Common myeloid progenitor, CD34-positive (primary cell): ENCODE data around the gene ERC2.

Experiments
- CTCF ChIA-PET: fragments of 350-600 bp; sonication (Branson Sonifier 250); formaldehyde crosslinking; loops from one replicate; lab custom pipeline; 2021; ENCODE audit warnings: antibody characterized with exemption; lab: Charles Lee
- POLR2A ChIA-PET: fragments of 350-600 bp; sonication (Branson Sonifier 250); formaldehyde crosslinking; loops from one replicate; lab custom pipeline; 2021; ENCODE audit warnings: antibody characterized with exemption; lab: Charles Lee
- DNase-seq, 3 donors: peaks; one replicate each; pipeline versions ENCODE4 v3.0.0 to v3.0.0-alpha.2; 2013
- H3K27ac ChIP-seq, 2 experiments: 1 replicate in 1 of 2; 2 replicates in 1 of 2; pipeline ENCODE4 v1.7.0; 2013; ENCODE audit warnings: inconsistent platforms in 2 of 2, low read length in 2 of 2, mild to moderate bottlenecking in 2 of 2, low read depth in 1 of 2, moderate library complexity in 1 of 2; ENCODE audit not compliant: severe bottlenecking in 2 of 2, insufficient read depth in 1 of 2, poor library complexity in 1 of 2
- H3K27me3 ChIP-seq, 5 experiments: replicated peaks in 2 of 5; 1 replicate in 3 of 5; 2 replicates in 2 of 5; pipeline versions ENCODE4 v1.6.1 to v1.7.0; 2013; ENCODE audit warnings: low read length in 4 of 5, mild to moderate bottlenecking in 2 of 5, moderate library complexity in 2 of 5, inconsistent platforms in 1 of 5; ENCODE audit not compliant: insufficient read depth in 5 of 5, control insufficient read depth in 4 of 5
- H3K36me3 ChIP-seq, 4 experiments: 1 replicate in 2 of 4; 2 replicates in 2 of 4; pipeline versions ENCODE4 v1.6.1 to v1.7.0; 2013; ENCODE audit warnings: low read length in 3 of 4, control low read depth in 1 of 4, mild to moderate bottlenecking in 1 of 4; ENCODE audit not compliant: control insufficient read depth in 4 of 4, insufficient read depth in 4 of 4
- H3K4me1 ChIP-seq, 4 experiments: 1 replicate in 3 of 4; 2 replicates in 1 of 4; pipeline versions ENCODE4 v1.6.1 to v1.7.1; 2013; ENCODE audit warnings: low read length in 3 of 4, mild to moderate bottlenecking in 3 of 4, control low read depth in 1 of 4, inconsistent platforms in 1 of 4, moderate library complexity in 1 of 4; ENCODE audit not compliant: control insufficient read depth in 4 of 4, insufficient read depth in 4 of 4; ENCODE audit errors: control extremely low read depth in 1 of 4
- H3K4me3 ChIP-seq, 7 experiments: 1 replicate in 4 of 7; 2 replicates in 3 of 7; pipeline versions ENCODE4 v1.5.1 to v1.7.0; 2013; ENCODE audit warnings: mild to moderate bottlenecking in 7 of 7, low read length in 6 of 7, moderate library complexity in 6 of 7, inconsistent platforms in 2 of 7, low read depth in 2 of 7, control low read depth in 1 of 7; ENCODE audit not compliant: insufficient read depth in 4 of 7, control insufficient read depth in 1 of 7; ENCODE audit errors: extremely low read depth in 1 of 7
- H3K9me3 ChIP-seq, 5 experiments: 1 replicate in 4 of 5; 2 replicates in 1 of 5; pipeline versions ENCODE4 v1.6.1 to v1.7.1; 2013; ENCODE audit warnings: low read length in 4 of 5, mild to moderate bottlenecking in 2 of 5, inconsistent platforms in 1 of 5, low read depth in 1 of 5, moderate library complexity in 1 of 5; ENCODE audit not compliant: control insufficient read depth in 4 of 5, insufficient read depth in 2 of 5; ENCODE audit errors: control extremely low read depth in 1 of 5
- WGBS: methylation state at CpG from one replicate; pipeline ENCODE4 v1.1.5; 2013; ENCODE audit not compliant: insufficient coverage; 5-methylcytosine and 5-hydroxymethylcytosine counted together

ERC2 gene

GRCh38 chr3:56443372-56443771, 24.9 kb downstream of the ERC2 start:
- 91% methylated on average over 1 of the region's 3 CpGs for WGBS
- H3K27me3 ChIP-seq: peaks cover 0 to 5% (median 0%) of the 10 kb centered on the region in 5 experiments
- DNase-seq: no peak
- ChIA-PET CTCF (no interaction called here), POLR2A (no interaction called here)
- no peak overlapping the region for H3K27ac ChIP-seq
- no peak overlapping the region for H3K4me3 ChIP-seq
- H3K9me3 ChIP-seq: peaks cover 0 to 2% (median 0%) of the 10 kb centered on the region in 5 experiments
- H3K36me3 ChIP-seq: no peaks in the 10 kb centered on the region
- no peaks in the 10 kb centered on the region for H3K4me1 ChIP-seq

GRCh38 chr3:56428667-56429066, 39.6 kb downstream of the ERC2 start:
- no peak for DNase-seq
- Histone ChIP-seq H3K36me3 (no peaks in the 10 kb centered on the region), H3K4me1 (no peaks in the 10 kb centered on the region), H3K9me3 (peaks cover 0 to 2% (median 1%) of the 10 kb centered on the region in 5 experiments), H3K27ac (no peak overlapping the region), H3K27me3 (peaks cover 0 to 3% (median 0%) of the 10 kb centered on the region in 5 experiments), H3K4me3 (no peak overlapping the region)
- WGBS: 83% methylated on average over 4 of the region's 6 CpGs
- ChIA-PET CTCF (no interaction called here), POLR2A (no interaction called here)

DNA sequence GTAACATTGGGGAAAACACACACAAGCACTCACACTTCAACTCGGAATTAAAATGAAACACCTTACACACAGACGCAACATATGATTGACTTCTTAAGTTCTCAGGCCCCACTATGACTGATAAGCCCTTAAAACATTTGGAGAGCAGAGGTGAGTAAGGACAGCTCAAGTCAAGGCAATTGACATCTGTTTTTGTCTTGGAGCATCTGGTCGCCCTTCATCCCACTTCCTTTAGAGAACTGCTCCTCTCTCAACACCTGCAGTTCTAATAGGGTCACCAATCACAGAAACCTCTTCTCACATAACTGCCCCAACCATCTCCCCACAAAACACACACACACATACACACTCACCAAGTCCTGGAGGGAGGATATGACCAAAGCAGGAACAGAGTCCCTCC, 43.4 kb downstream of the ERC2 start:
- no peaks in the 10 kb centered on the region for H3K4me1 ChIP-seq

DNA sequence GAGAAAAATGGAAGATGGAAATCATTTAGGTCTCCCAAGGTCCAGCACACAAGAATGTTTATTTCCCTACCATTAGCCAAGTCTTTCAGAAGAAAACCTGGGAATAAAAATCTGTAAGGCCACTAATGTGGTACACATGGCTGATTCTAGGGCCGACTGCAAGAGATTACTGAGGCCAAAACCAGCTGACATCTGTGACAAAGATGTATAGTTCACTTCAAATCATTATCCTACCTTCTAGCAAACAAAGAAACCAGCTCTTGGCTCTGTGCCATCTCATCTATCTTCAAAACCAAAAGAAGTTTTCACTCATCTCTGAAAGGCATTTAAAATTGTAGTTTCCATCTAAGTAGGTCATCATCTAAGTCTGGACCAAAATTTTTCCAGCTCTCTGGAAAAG, 43.9 kb downstream of the ERC2 start:
- H3K9me3 ChIP-seq: peaks cover 0 to 2% (median 0%) of the 10 kb centered on the region in 5 experiments
- no peaks in the 10 kb centered on the region for H3K4me1 ChIP-seq
- no peaks in the 10 kb centered on the region for H3K36me3 ChIP-seq
- H3K27ac ChIP-seq: no peak overlapping the region
- ChIA-PET POLR2A (no interaction called here), CTCF (no interaction called here)
- no peak for DNase-seq
- WGBS: 100% methylated on average over 1 of the region's 1 CpG
- H3K27me3 ChIP-seq: no peaks in the 10 kb centered on the region
- H3K4me3 ChIP-seq: no peak overlapping the region

More for the DNA sequence above, 43.4 kb downstream of the ERC2 start:
- peaks cover 0 to 3% (median 0%) of the 10 kb centered on the region in 5 experiments for H3K27me3 ChIP-seq
- no peaks in the 10 kb centered on the region for H3K36me3 ChIP-seq
- POLR2A ChIA-PET: no interaction called here
- H3K4me3 ChIP-seq: no peak overlapping the region
- WGBS: 100% methylated on average over 1 of the region's 3 CpGs
- CTCF ChIA-PET: no interaction called here
- H3K27ac ChIP-seq: no peak overlapping the region
- peaks cover 0 to 2% (median 0%) of the 10 kb centered on the region in 5 experiments for H3K9me3 ChIP-seq
- no peak for DNase-seq

GRCh38 chr3:56423661-56424099, 44.6 kb downstream of the ERC2 start:
- H3K4me3 ChIP-seq: no peak overlapping the region
- WGBS: 100% methylated on average over 4 of the region's 5 CpGs

GRCh38 chr3:56422316-56422715, 46.0 kb downstream of the ERC2 start:
- ChIA-PET POLR2A (no interaction called here), CTCF (no interaction called here)
- H3K27me3 ChIP-seq: no peaks in the 10 kb centered on the region
- no peak overlapping the region for H3K27ac ChIP-seq
- peaks cover 0 to 2% (median 0%) of the 10 kb centered on the region in 5 experiments for H3K9me3 ChIP-seq
- no peak overlapping the region for H3K4me3 ChIP-seq
- DNase-seq: no peak
- WGBS: 100% methylated on average over 2 of the region's 2 CpGs
- no peaks in the 10 kb centered on the region for H3K36me3 ChIP-seq
- no peaks in the 10 kb centered on the region for H3K4me1 ChIP-seq

More at GRCh38 chr3:56423661-56424099, 44.6 kb downstream of the ERC2 start:
- Histone ChIP-seq H3K9me3 (peaks cover 0 to 2% (median 0%) of the 10 kb centered on the region in 5 experiments), H3K27ac (no peak overlapping the region), H3K36me3 (no peaks in the 10 kb centered on the region), H3K27me3 (no peaks in the 10 kb centered on the region), H3K4me1 (no peaks in the 10 kb centered on the region)
- CTCF ChIA-PET: interaction anchor here (0.6 kb wide), 1 partner anchor 25 kb away, joined by 3 read pairs; no protein-coding TSS in a partner anchor
- POLR2A ChIA-PET: no interaction called here
- DNase-seq: no peak

DNA sequence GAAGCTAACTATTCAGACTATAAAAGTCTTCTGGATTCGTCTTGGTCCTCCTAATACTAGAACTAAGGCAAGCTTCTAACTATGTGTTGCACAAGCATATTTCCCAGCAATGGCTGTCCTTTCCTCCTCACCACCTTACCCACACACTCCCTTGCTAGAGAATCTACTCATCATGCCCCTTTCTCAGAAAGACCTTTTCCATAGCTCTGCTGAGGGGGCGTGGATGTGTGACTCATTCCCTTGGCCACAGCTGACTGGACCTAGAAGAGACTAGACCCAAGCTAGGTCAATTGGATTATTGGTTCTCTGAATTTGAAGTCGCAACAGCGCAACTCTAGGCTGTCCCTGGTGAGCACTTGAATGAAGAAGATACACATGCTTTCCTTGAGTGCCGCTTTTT, 47.1 kb downstream of the ERC2 start:
- POLR2A ChIA-PET: no interaction called here
- Histone ChIP-seq H3K27ac (no peak overlapping the region), H3K36me3 (no peaks in the 10 kb centered on the region), H3K9me3 (peaks cover 0 to 1% (median 0%) of the 10 kb centered on the region in 5 experiments), H3K27me3 (no peaks in the 10 kb centered on the region), H3K4me3 (no peak overlapping the region), H3K4me1 (no peaks in the 10 kb centered on the region)
- DNase-seq: no peak
- CTCF ChIA-PET: no interaction called here
- 92% methylated on average over 2 of the region's 5 CpGs for WGBS
